Right kidney (tissue), 1 donor: ENCODE data around the gene WNT2B.

Experiments used
- DNase-seq: peaks from one replicate; pipeline ENCODE4 v3.0.0-alpha.2; 2016

Gene WNT2B

GRCh38 chr1:112504661-112505399 is 3.9 kb upstream of the WNT2B start:
- DNase-seq = no peak

- no peak for DNase-seq
These were observed 3.4 kb upstream of the WNT2B start for GRCh38 chr1:112505400-112505785.

- DNase-seq = no peak
These were observed 2.9 kb upstream of the WNT2B start for GRCh38 chr1:112505878-112506277.

- no peak for DNase-seq
These were observed 2.5 kb upstream of the WNT2B start for GRCh38 chr1:112506306-112506705.

GRCh38 chr1:112506731-112507130 is 2.0 kb upstream of the WNT2B start:
- DNase-seq = no peak

- DNase-seq = no peak
These were observed 1.4 kb upstream of the WNT2B start for GRCh38 chr1:112507336-112507735.

- DNase-seq = peak; percentile 31
These were observed 866 bp upstream of the WNT2B start for GRCh38 chr1:112507921-112508277.

GRCh38 chr1:112509005-112509659 is 367 bp downstream of the WNT2B start:
- DNase-seq = peak; percentile 67

GRCh38 chr1:112509660-112510178 is 954 bp downstream of the WNT2B start:
- DNase-seq = no peak

- no peak for DNase-seq
These were observed 1.6 kb downstream of the WNT2B start for GRCh38 chr1:112510340-112510739.

GRCh38 chr1:112511897-112512296 is 3.1 kb downstream of the WNT2B start:
- DNase-seq = no peak

- DNase-seq = no peak
These were observed 4.5 kb downstream of the WNT2B start for GRCh38 chr1:112513112-112513870.

- no peak for DNase-seq
These were observed 6.1 kb downstream of the WNT2B start for GRCh38 chr1:112514901-112515300.

GRCh38 chr1:112515311-112516009 is 6.7 kb downstream of the WNT2B start:
- DNase-seq = no peak

GRCh38 chr1:112516141-112516540 is 7.4 kb downstream of the WNT2B start:
- no peak for DNase-seq

GRCh38 chr1:112517231-112517630 is 8.5 kb downstream of the WNT2B start:
- DNase-seq = no peak

GRCh38 chr1:112517646-112518045 is 8.9 kb downstream of the WNT2B start:
- DNase-seq = no peak

GRCh38 chr1:112518186-112518585 is 9.4 kb downstream of the WNT2B start:
- DNase-seq = no peak

GRCh38 chr1:112520166-112520565 is 11.4 kb downstream of the WNT2B start:
- no peak for DNase-seq

- DNase-seq = no peak
These were observed 13.9 kb downstream of the WNT2B start for GRCh38 chr1:112522621-112523020.

GRCh38 chr1:112524251-112524650 is 15.5 kb downstream of the WNT2B start:
- no peak for DNase-seq

GRCh38 chr1:112524986-112525385 is 16.2 kb downstream of the WNT2B start:
- no peak for DNase-seq
